ENCODE measurements around the gene ZNF217.

DNA sequence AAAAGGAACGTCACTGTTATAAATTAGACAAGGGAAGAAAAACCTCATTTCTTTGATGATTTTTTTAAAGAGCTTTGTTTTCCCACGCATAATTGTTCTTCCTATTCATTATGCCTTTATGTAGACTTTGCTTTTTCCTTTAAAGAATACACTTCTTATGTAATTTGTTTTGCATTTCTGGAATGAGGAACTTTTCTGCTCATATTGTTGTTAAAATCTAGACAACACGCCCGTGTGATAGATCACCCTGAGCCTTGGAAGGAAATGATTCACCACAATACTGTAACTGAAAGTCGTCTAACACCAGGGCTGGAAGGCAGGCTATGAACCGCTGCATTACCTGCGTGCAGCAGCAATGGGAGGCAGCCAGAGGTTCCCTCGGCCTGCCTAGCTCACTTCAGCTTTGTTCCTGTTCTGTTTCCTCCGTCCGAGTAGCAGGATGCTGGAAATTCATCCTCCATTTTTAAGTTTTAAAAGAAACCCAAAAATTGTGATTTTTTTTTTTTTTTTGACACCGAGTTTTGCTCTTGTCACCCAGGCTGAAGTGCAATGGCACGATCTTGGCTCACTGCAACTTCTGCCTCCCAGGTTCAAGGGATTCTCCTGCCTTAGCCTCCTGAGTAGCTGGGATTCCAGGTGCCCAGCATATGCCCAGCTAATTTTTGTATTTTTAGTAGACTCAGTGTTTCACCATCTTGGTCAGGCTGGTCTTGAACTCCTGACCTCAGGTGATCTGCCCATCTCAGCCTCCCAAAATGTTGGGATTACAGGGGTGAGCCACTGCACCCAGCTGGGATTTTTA lies 49.6 kb upstream of the ZNF217 start:
- TF ChIP-seq FOXP2 (optimal IDR thresholded peaks at IDR 0.05; ENCODE audit: control extremely low read depth, extremely low read length, insufficient read depth): no peak
- no peak for TF ChIP-seq POLR2AphosphoS5 (IDR thresholded peaks at IDR 0.05; ENCODE audit: borderline replicate concordance, low read depth, low read length)
- TF ChIP-seq EZH2 (IDR thresholded peaks at IDR 0.05): no peak

Data from SK-N-MC (cell line).